Testis (tissue), 3 donors: Measurements from ENCODE around the gene TTC7B. TPM values are rescaled to one million over a fixed set of nuclear protein-coding genes. Genes with fewer than 3 reads are reported as not detected.

Source experiments
- DNase-seq: peaks from one replicate; pipeline ENCODE4 v3.0.0-alpha.2; 2019
- H3K27ac ChIP-seq, 2 donors: fragments of 200-600 bp; sonication (generic); one replicate each; pipeline ENCODE4 v1.5.1; 2019
- H3K27me3 ChIP-seq: fragments of 200-600 bp; sonication (generic); one replicate; pipeline ENCODE4 v1.5.1; 2019
- H3K36me3 ChIP-seq: fragments of 200-600 bp; sonication (generic); one replicate; pipeline ENCODE4 v1.5.1; 2017; ENCODE audit warnings: low read depth; ENCODE audit errors: missing control alignments
- H3K4me1 ChIP-seq: fragments of 200-600 bp; sonication (generic); one replicate; pipeline ENCODE4 v1.5.1; 2019
- H3K4me3 ChIP-seq, 2 donors: fragments of 200-600 bp; sonication (generic); one replicate each; pipeline ENCODE4 v1.5.1; 2017 to 2019
- H3K9me3 ChIP-seq: fragments of 200-600 bp; sonication (generic); one replicate; pipeline ENCODE4 v1.5.1; 2017
- POLR2A ChIP-seq: fragments of 450-650 bp; IDR thresholded peaks from one replicate; pipeline ENCODE4 v1.6.1; 2017; ENCODE audit warnings: antibody characterized with exemption, mild to moderate bottlenecking, moderate library complexity
- WGBS, 2 donors: methylation state at CpG; one replicate each; pipeline ENCODE4 v1.1.5; 2018; 5-methylcytosine and 5-hydroxymethylcytosine counted together
- intact Hi-C: fragments of 100-400 bp; cut with DNase I; formaldehyde crosslinking; loops from one replicate; pipeline ENCODE4 v1.15.1; 2023; ENCODE audit warnings: low total_unique reads
- polyA plus RNA-seq: library from polyadenylated mRNA; stranded (reverse); fragments of 350-450 nt; fragmentation: Illumina TruSeq; extraction: RNeasy Lipid Tissue Mini Kit (QIAGEN cat#74804); gene quantifications from one replicate; pipeline ENCODE4 v1.2.3, GENCODE V29; 2014; ENCODE audit warnings: low read depth, low replicate concordance; ENCODE audit not compliant: insufficient read depth
- total RNA-seq, 2 donors: library from RNA; depleted of rRNA; stranded (reverse); fragments of >200 nt; gene quantifications; one replicate each; pipeline ENCODE4 v1.2.3, GENCODE V29; 2016
- TF ChIP-seq, protein P1 (sequence below), 3 experiments: fragments of 450-650 bp in 2 of 3; fragments of 200-600 bp in 1 of 3; sonication (generic) in 1 of 3; IDR thresholded peaks; one replicate each; pipeline ENCODE4 v1.5.1; 2016 to 2019; ENCODE audit warnings: antibody characterized with exemption in 3 of 3, mild to moderate bottlenecking in 2 of 3, moderate library complexity in 1 of 3

Gene TTC7B
- total and polyA plus RNA-seq, 3 donors from 2014 or later = 11.3 to 17.0 (median 12.1) TPM

DNA sequence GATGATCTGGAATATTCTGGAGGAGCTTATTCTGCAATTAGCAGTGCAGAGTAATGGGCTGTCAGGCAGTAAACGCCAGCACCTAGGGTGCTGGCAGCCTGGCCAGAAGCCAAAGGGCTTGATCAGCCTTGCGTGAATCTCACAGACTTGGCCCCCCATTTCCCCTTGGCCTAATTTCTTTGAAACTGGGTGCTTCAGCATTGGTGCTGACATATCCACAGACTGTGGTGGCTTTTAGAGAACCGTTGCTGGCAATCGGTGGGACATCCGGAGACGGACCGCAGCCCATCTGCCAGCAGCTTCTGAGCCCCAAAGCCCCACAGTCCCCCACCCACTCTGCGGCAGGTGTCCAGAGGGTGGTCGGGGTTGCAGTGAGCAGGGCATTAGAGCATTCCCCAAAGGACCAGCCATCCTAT is 262.3 kb downstream of the TTC7B start:
- WGBS, 2 donors = 68 to 76% methylated on average over 6 to 9 of the region's 9 CpGs
- Histone ChIP-seq H3K27me3 (no peaks in the 10 kb centered on the region), H3K4me1 (peaks cover 25% of the 10 kb centered on the region), H3K4me3 (no peak overlapping the region), H3K36me3 (no peaks in the 10 kb centered on the region), H3K27ac (no peak overlapping the region), H3K9me3 (no peaks in the 10 kb centered on the region)
- TF ChIP-seq POLR2A = no peak
- TF ChIP-seq, protein P1, sequence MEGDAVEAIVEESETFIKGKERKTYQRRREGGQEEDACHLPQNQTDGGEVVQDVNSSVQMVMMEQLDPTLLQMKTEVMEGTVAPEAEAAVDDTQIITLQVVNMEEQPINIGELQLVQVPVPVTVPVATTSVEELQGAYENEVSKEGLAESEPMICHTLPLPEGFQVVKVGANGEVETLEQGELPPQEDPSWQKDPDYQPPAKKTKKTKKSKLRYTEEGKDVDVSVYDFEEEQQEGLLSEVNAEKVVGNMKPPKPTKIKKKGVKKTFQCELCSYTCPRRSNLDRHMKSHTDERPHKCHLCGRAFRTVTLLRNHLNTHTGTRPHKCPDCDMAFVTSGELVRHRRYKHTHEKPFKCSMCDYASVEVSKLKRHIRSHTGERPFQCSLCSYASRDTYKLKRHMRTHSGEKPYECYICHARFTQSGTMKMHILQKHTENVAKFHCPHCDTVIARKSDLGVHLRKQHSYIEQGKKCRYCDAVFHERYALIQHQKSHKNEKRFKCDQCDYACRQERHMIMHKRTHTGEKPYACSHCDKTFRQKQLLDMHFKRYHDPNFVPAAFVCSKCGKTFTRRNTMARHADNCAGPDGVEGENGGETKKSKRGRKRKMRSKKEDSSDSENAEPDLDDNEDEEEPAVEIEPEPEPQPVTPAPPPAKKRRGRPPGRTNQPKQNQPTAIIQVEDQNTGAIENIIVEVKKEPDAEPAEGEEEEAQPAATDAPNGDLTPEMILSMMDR (IDR thresholded peaks at IDR 0.05) = no peak
- DNase-seq = no peak
- intact Hi-C loops = no loop called here

- WGBS, 2 donors = 86 to 87% methylated on average over 14 of the region's 14 CpGs
- Histone ChIP-seq H3K4me3 (no peak overlapping the region), H3K27ac (no peak overlapping the region), H3K4me1 (peaks cover 25% of the 10 kb centered on the region), H3K27me3 (no peaks in the 10 kb centered on the region), H3K9me3 (no peaks in the 10 kb centered on the region), H3K36me3 (no peaks in the 10 kb centered on the region)
- intact Hi-C loops = no loop called here
- TF ChIP-seq, protein P1 (IDR thresholded peaks at IDR 0.05) = no peak
- no peak for TF ChIP-seq POLR2A
- DNase-seq = no peak
Measured at GRCh38 chr14:90553298-90553920, 262.8 kb downstream of the TTC7B start.

DNA sequence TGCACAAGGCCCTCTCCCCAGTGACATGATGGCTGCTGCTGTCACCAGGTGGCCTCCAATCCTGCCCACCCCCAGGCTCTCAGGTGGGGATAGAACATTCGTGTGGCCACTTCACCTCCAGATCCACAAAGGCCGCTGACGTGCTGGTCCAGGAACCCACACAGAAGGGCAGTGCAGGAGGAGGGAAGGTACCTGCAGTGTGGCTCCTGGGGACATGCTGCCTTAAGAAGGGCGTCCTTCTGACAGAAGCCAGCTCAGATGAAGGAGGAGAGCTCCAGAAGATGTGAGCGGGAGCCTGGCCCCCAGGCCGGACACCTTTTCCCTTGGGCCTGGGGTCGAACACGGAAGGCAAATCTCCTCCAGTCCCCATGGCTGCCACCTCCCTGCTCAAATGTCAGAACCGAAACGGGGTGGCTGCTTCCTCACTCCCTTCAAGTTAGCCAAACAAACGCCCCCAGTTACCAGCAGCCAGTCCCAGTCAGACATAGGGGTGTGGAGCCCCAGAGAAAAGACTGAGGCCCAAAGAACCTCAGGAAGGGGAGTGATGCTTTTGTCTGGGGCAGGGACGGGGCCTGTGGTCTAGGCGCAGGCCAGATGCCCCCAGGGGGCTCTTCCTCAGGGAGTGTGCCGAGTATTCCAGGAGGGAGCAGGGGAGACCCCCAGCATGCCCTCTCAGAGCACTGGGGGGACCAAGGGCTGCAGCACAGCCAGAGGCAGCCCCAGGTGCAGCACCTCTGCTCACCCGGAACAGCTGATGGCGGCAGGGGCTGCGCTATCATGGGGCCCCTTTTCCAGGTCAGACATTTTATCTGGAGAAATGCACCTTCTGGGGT is 263.5 kb downstream of the TTC7B start:
- TF ChIP-seq, protein P1 (IDR thresholded peaks at IDR 0.05) = no peak
- TF ChIP-seq POLR2A = no peak
- Histone ChIP-seq H3K4me3 (no peak overlapping the region), H3K36me3 (no peaks in the 10 kb centered on the region), H3K4me1 (peaks cover 25% of the 10 kb centered on the region), H3K27ac (no peak overlapping the region), H3K9me3 (no peaks in the 10 kb centered on the region), H3K27me3 (no peaks in the 10 kb centered on the region)
- DNase-seq = no peak
- intact Hi-C loops = no loop called here
- WGBS, 2 donors = 92 to 97% methylated on average over 6 to 17 of the region's 17 CpGs

DNA sequence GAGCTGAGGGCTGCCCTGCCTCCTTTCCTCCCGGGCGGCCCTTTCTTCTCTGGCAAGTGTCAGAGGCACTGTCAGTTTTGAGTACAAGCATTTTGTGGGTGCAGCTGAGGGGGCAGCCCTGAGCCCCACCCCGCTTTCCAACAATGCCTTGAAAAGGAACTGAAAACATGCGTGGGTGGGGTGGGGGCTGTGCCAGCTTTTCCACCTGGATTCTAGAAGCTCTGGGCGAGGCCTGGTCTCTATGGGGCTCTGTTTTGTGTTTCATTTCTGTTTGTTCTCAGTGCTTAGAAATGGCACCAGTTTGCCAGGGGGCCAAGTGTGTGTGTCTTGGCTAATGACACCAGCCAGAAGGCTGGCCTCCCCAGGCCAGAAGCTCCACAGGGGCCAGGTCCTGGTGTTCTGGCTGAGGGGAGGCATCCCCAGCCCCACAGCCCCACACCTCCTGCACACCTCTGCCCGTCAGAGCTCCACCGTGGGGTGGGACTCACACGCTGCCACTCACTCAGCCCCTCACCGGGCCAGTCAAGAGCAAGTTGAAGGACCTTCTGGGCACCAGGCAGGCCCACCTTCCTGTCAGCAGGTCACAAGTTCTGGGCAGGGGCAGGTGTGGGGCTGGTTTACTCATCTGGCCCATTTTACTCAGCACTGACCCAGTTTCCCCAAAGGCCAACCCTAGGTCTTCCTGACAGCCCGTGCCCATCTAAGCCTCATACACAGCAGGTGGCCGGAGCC is 264.3 kb downstream of the TTC7B start:
- 76 to 77% methylated on average over 7 to 11 of the region's 11 CpGs for WGBS, 2 donors
- intact Hi-C loops = no loop called here

More for the DNA sequence above, 264.3 kb downstream of the TTC7B start:
- no peaks in the 10 kb centered on the region for H3K36me3 ChIP-seq
- no peak overlapping the region for H3K4me3 ChIP-seq
- H3K4me1 ChIP-seq = peaks cover 25% of the 10 kb centered on the region
- H3K9me3 ChIP-seq = no peaks in the 10 kb centered on the region
- TF ChIP-seq, protein P1 (IDR thresholded peaks at IDR 0.05) = no peak
- no peak for TF ChIP-seq POLR2A
- H3K27me3 ChIP-seq = no peaks in the 10 kb centered on the region
- no peak for DNase-seq
- H3K27ac ChIP-seq = peak overlapping the region in 1 of 2 donors; percentile 59
